Astrocyte of the spinal cord (primary cell): ENCODE results near the gene ALS2.

Experiments used
- DNase-seq: peaks from one replicate; pipeline ENCODE4 v3.0.0; 2011; ENCODE audit warnings: low read depth, low spot score
- H3K4me3 ChIP-seq: 2 replicates; pipeline ENCODE4 v1.5.1; 2011; ENCODE audit warnings: low read depth, mild to moderate bottlenecking, low read length, moderate library complexity
- in situ Hi-C: cut with HindIII; loops from 2 replicates; pipeline ENCODE4 v1.10.0; 2017; ENCODE audit warnings: low sequenced_read_pairs
- TF ChIP-seq, protein P1 (sequence below): IDR thresholded peaks from 2 replicates; pipeline ENCODE4 v1.5.1; 2012; ENCODE audit warnings: low read depth, mild to moderate bottlenecking, low read length, inconsistent platforms

ALS2 gene

DNA sequence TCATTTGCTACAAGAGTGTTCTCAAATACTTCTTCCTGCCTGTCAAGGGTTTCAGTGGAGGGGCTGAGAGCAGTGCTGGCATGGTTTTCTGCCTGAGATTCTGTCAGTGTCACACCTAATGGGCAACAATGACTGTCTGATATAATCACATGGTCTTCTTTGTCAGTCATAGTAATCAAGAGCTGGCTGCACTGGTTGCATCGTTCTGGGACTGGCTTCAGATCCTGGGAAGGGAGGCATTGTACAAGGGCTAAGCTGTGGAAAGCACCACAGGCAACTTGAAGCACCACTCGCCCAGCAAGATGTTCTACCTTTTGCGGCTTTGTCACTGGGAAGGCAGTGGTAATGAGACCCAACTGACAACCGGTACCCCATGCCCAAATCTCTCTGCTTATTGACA lies 19.6 kb downstream of the ALS2 start:
- in situ Hi-C loops: no loop called here
- DNase-seq: no peak
- TF ChIP-seq, protein P1, sequence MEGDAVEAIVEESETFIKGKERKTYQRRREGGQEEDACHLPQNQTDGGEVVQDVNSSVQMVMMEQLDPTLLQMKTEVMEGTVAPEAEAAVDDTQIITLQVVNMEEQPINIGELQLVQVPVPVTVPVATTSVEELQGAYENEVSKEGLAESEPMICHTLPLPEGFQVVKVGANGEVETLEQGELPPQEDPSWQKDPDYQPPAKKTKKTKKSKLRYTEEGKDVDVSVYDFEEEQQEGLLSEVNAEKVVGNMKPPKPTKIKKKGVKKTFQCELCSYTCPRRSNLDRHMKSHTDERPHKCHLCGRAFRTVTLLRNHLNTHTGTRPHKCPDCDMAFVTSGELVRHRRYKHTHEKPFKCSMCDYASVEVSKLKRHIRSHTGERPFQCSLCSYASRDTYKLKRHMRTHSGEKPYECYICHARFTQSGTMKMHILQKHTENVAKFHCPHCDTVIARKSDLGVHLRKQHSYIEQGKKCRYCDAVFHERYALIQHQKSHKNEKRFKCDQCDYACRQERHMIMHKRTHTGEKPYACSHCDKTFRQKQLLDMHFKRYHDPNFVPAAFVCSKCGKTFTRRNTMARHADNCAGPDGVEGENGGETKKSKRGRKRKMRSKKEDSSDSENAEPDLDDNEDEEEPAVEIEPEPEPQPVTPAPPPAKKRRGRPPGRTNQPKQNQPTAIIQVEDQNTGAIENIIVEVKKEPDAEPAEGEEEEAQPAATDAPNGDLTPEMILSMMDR: no peak
- no peak overlapping the region for H3K4me3 ChIP-seq

DNA sequence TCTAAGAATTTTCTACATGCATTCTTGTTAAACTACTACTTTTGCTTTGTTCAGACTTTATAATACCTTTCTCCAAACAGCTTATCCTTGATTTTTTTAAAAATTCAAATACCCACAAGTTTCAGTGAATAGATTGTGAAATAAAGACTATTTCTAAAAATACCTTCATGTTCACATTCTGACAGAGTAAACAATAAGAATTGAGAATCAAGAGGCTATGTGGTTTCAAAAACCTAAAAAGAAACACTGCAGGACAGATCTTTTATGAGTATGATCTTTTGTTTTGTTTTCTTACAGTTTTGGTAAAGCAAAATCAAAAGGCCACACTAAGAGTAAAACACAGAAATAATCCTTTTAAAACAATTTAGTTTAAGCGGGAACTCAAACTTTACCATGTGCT lies 21.2 kb downstream of the ALS2 start:
- no peak overlapping the region for H3K4me3 ChIP-seq
- in situ Hi-C loops: no loop called here
- TF ChIP-seq, protein P1: no peak
- no peak for DNase-seq

DNA sequence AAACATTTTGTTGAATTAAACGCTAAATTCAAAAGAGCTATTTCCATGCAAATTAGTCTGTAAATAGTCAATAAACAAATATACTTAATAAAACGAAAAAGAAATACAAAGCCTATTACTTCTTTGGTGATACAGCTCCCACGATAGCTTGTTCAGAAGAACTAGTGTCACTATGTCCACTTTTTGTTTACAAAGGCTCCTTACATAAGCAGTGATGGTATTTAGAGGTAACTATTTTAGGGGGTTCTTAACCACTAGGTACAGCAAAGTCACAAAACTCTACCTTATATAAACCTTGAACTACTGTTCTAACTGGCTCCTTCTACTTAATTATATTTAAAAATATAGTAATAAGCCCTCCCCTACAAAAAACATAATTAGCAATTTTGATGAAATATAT lies 21.9 kb downstream of the ALS2 start:
- TF ChIP-seq, protein P1: no peak
- H3K4me3 ChIP-seq: no peak overlapping the region
- DNase-seq: no peak
- in situ Hi-C loops: no loop called here

DNA sequence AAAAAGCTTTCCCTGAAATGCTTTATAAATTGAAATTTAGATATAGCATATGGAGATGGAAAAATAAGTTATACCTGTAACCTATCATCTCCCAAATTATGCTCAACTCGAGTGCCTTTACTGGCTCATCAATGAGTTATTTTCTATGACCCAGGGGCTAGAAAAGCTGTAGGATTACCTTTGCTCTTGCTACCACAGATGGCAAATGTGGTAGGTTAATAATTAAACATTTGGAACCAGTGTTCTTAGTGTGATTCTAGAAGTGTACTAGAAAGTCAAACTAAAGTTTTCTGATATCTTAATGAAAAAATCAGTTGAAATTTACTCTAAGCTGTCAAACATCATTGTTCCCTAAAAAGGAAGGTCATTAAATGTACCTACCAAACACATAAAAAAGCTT lies 22.5 kb downstream of the ALS2 start:
- no peak overlapping the region for H3K4me3 ChIP-seq
- no peak for DNase-seq
- TF ChIP-seq, protein P1: no peak
- in situ Hi-C loops: no loop called here

DNA sequence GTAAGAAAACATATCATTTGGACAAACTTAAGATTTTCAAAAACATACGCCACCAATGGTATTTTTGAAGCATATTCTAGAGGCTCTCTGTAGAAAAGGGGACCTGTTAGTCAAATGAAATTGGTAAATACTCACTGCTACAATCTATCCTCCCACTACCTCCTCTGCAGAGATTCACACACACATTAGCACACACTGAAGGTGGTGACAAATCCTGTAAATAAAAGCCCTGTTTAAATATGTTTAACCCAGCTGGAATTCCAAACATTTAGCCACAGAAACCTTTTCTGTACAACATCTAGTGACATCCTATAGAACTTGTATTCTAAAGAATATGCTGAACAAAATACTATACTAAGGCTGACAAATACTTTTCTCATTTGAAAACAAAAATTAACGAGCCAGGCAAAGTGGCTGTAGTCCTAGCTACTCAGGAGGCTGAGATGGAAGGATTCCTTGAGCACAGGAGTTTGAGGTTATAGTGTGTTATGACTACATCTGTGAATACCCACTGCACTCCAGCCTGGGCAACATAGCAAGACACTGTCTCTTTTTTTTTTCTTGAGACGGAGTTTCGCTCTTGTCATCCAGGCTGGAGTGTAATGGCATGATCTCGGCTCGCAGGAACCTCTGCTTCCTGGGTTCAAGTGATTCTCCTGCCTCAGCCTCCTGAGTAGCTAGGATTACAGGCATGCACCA lies 25.9 kb downstream of the ALS2 start:
- TF ChIP-seq, protein P1: no peak
- DNase-seq: no peak
- in situ Hi-C loops: no loop called here
- no peak overlapping the region for H3K4me3 ChIP-seq

DNA sequence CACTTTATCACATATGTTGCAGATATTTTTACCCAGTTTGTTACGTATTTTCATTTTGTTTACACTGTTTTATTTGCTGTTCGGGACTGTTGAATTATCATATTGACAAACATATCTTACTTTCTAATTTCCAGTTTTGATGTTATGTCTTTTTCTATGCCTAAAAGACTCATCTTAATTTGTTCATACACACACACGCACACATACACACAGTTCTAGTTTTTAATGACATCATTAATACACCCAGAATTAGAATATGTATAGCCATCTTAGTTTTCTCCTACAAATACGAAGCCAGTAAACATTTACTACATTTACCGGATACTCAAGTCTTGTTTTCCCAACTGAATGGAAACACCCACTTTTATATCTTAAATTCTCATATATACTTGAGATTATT lies 29.2 kb downstream of the ALS2 start:
- H3K4me3 ChIP-seq: no peak overlapping the region
- TF ChIP-seq, protein P1: no peak

More for the DNA sequence above, 29.2 kb downstream of the ALS2 start:
- no peak for DNase-seq
- in situ Hi-C loops: no loop called here
